EH (cell line): ENCODE measurements around the gene TMCO4.
A peak's percentile ranks its signal among the peaks of the same experiment; 100 is the strongest.

ENCODE experiments used
- DNase-seq: peaks from one replicate; pipeline ENCODE4 v3.0.0-alpha.2; 2015; ENCODE audit warnings: low read depth

Gene TMCO4

GRCh38 chr1:19715334-19716203 lies 84.1 kb downstream of the TMCO4 start:
- peak; percentile 96 for DNase-seq

- DNase-seq, result no peak
Measured at GRCh38 chr1:19712928-19713327, 86.8 kb downstream of the TMCO4 start.

GRCh38 chr1:19710825-19711611 lies 88.7 kb downstream of the TMCO4 start:
- DNase-seq, result no peak

GRCh38 chr1:19709260-19709793 lies 90.4 kb downstream of the TMCO4 start:
- DNase-seq, result no peak

- no peak for DNase-seq
Measured at GRCh38 chr1:19708567-19709110, 91.1 kb downstream of the TMCO4 start.

- no peak for DNase-seq
Measured at GRCh38 chr1:19706136-19706535, 93.6 kb downstream of the TMCO4 start.

- no peak for DNase-seq
Measured at GRCh38 chr1:19705464-19705863, 94.3 kb downstream of the TMCO4 start.

GRCh38 chr1:19704247-19705113 lies 95.2 kb downstream of the TMCO4 start:
- peak; percentile 75 for DNase-seq

GRCh38 chr1:19703280-19703679 lies 96.4 kb downstream of the TMCO4 start:
- DNase-seq, result no peak

- DNase-seq, result no peak
Measured at GRCh38 chr1:19700079-19700777, 99.5 kb downstream of the TMCO4 start.

GRCh38 chr1:19698181-19698580 lies 101.5 kb downstream of the TMCO4 start:
- no peak for DNase-seq

GRCh38 chr1:19696820-19697219 lies 102.9 kb downstream of the TMCO4 start:
- no peak for DNase-seq

GRCh38 chr1:19695772-19696171 lies 103.9 kb downstream of the TMCO4 start:
- DNase-seq, result no peak

GRCh38 chr1:19694298-19694697 lies 105.4 kb downstream of the TMCO4 start:
- no peak for DNase-seq

GRCh38 chr1:19690342-19690741 lies 109.4 kb downstream of the TMCO4 start:
- no peak for DNase-seq

- DNase-seq, result no peak
Measured at GRCh38 chr1:19689856-19690255, 109.9 kb downstream of the TMCO4 start.

GRCh38 chr1:19689085-19689757 lies 110.5 kb downstream of the TMCO4 start:
- DNase-seq, result no peak

GRCh38 chr1:19688041-19688842 lies 111.5 kb downstream of the TMCO4 start:
- no peak for DNase-seq

GRCh38 chr1:19687414-19687813 lies 112.3 kb downstream of the TMCO4 start:
- no peak for DNase-seq

- no peak for DNase-seq
Measured at GRCh38 chr1:19685994-19686393, 113.7 kb downstream of the TMCO4 start.
